Mucosa of stomach (tissue), 1 donor: ENCODE measurements around the gene SH2D3A.

Experiments
- H3K27me3 ChIP-seq: one replicate; pipeline ENCODE4 v1.7.0; 2013; ENCODE audit warnings: mild to moderate bottlenecking, low read length; ENCODE audit not compliant: control insufficient read depth, insufficient read depth
- H3K36me3 ChIP-seq: one replicate; pipeline ENCODE4 v1.7.0; 2013; ENCODE audit warnings: low read length; ENCODE audit not compliant: control insufficient read depth, insufficient read depth
- H3K4me1 ChIP-seq: one replicate; pipeline ENCODE4 v1.7.0; 2013; ENCODE audit warnings: mild to moderate bottlenecking, low read length; ENCODE audit not compliant: control insufficient read depth, insufficient read depth
- H3K4me3 ChIP-seq: one replicate; pipeline ENCODE4 v1.7.0; 2013; ENCODE audit warnings: low read length
- H3K9ac ChIP-seq: one replicate; pipeline ENCODE4 v1.7.0; 2013; ENCODE audit warnings: mild to moderate bottlenecking, low read length, moderate library complexity
- H3K9me3 ChIP-seq: one replicate; pipeline ENCODE4 v1.7.0; 2013; ENCODE audit warnings: mild to moderate bottlenecking, low read length, moderate library complexity; ENCODE audit not compliant: control insufficient read depth
- donor health status: Pancreatic carcinoma.

The SH2D3A gene

DNA sequence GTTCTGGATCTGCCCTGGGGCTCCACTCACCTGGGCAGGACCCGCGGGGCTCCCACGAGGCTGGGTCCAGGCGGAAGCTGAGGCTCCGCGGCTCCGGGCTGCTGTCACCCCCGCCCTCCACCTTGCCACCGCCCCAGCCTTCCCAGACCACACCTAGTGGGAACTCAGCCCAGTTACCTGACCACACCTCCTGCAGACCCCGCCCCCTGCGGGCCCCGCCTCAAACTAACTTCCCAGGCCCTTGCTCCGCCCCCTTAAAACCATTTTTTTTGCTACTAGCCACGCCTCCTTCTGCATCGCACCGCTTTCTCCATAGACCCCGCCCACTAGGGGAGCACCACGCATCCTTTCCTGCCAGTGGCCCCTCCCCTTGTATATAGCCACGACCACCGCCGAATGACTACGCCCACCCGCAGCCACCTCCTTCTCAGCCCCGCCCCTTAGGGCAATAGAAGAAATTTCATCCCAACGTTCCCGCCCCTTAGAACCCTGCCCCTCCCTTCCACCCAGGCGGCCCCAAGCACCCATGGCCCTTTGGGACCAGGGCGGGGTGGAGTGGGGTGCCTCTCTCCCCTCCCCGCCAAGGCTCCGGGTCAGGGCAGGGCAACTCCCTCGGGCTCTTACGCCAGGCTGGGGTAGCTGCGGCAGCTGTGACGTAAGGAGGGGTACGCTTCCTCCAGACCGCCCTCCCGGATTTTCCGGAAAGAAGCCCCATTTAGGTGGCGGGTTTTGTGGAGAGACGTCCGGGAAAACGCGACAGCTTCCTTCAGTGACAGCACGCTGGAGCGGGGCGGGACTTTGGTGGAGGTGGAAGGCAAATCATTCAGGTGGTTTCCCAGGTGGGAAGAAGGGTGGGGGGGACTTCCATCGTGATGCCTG, at the start of gene SH2D3A:
Gene SH2D3A (minus strand): TSS at position 79 of the 879 bp plus-strand sequence. CDS start 3,687 bp downstream, outside the sequence.
- Histone ChIP-seq H3K4me3 (peak within 1 kb of the TSS; percentile 43), H3K9me3 (no peaks in the 10 kb centered on the region), H3K36me3 (no peaks in the 10 kb centered on the region), H3K9ac (peak within 1 kb of the TSS; percentile 78), H3K27me3 (no peaks in the 10 kb centered on the region), H3K4me1 (peaks cover 16% of the 10 kb centered on the region)

DNA sequence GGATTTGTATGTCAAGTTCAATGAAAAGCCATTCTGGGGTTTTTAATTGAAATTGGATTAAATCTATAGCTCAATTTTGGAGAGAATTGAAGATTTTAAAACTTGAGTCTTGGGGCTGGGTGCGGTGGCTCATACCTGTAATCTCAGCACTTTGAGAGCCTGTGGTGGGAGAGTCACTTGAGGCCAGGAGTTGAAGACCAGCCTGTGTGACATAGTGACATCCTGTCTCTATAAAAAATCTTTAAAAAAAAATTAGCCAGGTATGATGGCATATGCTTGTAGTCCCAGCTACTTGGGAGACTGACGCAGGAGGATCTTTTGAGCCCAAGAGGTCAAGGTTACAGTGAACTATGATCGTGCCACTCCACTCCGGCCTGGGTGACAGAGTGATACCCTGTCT, 46.4 kb upstream of the SH2D3A start:
- Histone ChIP-seq H3K4me1 (no peaks in the 10 kb centered on the region), H3K36me3 (no peaks in the 10 kb centered on the region), H3K27me3 (no peaks in the 10 kb centered on the region), H3K9me3 (no peaks in the 10 kb centered on the region), H3K9ac (no peak overlapping the region), H3K4me3 (no peak overlapping the region)

DNA sequence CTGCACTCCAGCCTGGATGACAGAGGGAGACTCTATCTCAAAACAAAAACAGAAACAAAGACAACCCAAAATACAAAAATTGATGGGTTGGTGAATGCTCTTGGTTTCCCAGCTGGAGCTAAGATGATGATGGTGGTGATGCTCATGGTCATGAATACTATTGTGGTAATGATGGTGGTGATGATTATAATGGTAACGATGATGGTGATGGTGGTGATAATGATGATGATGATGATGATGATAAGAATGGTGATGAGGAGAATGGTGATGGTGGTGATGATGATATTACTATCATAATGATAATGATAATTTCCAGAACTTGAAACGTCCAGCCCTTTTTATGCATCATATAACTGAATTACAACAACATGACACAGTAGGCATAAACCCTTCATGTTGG, 45.4 kb upstream of the SH2D3A start:
- Histone ChIP-seq H3K4me1 (no peaks in the 10 kb centered on the region), H3K9me3 (no peaks in the 10 kb centered on the region), H3K36me3 (no peaks in the 10 kb centered on the region), H3K9ac (no peak overlapping the region), H3K27me3 (no peaks in the 10 kb centered on the region), H3K4me3 (no peak overlapping the region)

DNA sequence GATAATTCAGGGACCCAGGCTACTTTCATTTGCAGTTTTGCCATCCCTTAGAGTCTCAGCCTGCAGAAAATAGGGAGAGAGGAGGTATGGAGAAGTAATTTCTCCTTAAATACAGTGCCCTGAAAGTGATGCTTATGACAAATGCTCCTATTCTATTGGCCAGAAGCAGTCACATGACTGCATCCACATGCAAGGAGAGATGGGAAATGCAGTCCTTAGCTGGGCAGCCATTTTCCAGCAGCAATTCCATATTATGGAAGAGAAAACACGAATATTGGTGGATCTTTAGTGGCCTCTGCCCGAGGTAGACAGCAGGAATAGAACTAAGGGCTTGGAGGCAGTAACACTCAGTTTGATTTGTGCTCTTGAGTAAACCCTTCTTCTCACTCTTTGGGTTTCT, 44.7 kb upstream of the SH2D3A start:
- Histone ChIP-seq H3K4me3 (no peak overlapping the region), H3K4me1 (no peaks in the 10 kb centered on the region), H3K36me3 (no peaks in the 10 kb centered on the region), H3K27me3 (no peaks in the 10 kb centered on the region), H3K9me3 (no peaks in the 10 kb centered on the region), H3K9ac (no peak overlapping the region)

DNA sequence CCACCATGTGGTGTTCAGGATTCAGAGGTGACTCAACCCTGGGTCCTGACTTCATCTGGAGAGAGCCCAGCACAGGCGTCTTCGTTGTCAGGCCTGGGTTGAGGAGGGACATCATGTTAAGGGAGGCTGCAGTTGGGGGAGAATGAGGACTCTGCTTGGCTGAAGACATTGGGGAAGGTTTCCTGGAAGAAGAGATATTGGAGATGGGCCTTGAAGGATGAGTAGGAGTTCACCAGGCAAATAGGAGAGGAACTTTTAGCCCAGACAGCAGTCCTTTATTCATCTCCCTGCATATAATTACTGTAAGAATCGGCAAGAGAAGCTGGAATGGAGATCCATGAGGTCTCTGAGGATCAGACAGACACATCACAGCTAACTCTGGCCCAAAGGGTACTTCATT, 44.1 kb upstream of the SH2D3A start:
- no peaks in the 10 kb centered on the region for H3K4me1 ChIP-seq
- H3K4me3 ChIP-seq: no peak overlapping the region
- H3K9me3 ChIP-seq: no peaks in the 10 kb centered on the region
- H3K36me3 ChIP-seq: no peaks in the 10 kb centered on the region
- no peaks in the 10 kb centered on the region for H3K27me3 ChIP-seq
- H3K9ac ChIP-seq: no peak overlapping the region

DNA sequence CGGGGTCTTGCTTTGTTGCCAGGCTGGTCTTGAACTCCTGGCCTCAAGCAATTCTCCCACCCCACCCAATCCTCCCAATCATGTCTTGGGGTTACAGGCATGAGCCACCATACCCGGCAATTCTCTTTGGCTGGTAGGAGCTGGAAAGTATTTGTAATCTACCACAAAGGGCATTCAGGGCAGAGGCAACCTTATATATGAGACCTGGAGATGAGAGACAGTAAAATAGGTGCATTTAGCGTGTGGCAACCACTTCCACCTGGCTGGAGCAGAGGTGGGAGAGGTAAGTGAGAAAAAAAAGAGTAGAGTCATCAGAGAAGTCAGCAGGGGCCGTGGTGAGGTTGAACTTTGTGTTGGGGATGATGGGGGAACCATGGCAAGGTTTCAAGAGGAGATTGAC, 42.0 kb upstream of the SH2D3A start:
- H3K4me1 ChIP-seq: no peaks in the 10 kb centered on the region
- H3K27me3 ChIP-seq: no peaks in the 10 kb centered on the region
- no peaks in the 10 kb centered on the region for H3K9me3 ChIP-seq
- H3K36me3 ChIP-seq: no peaks in the 10 kb centered on the region
- no peak overlapping the region for H3K4me3 ChIP-seq
- H3K9ac ChIP-seq: no peak overlapping the region

DNA sequence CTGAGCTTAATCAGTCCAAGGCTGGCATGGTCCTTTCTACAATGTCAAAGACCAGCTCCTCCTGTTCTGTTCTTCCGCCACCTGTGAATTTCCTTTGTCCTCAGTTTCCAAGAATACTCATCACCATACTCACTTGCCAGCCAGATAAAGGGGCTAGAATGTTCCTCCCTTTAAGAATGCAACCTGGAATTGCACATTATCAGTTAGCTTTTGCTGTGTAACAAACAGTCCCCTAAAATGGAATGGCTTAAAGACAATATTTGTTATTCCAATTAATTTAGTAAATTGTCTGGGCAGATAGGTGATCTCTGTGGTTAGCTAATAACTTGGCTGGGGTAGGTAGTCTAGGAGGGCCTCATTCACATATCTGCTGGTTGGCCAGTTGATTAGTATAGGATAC, 41.3 kb upstream of the SH2D3A start:
- Histone ChIP-seq H3K4me1 (no peaks in the 10 kb centered on the region), H3K27me3 (no peaks in the 10 kb centered on the region), H3K36me3 (no peaks in the 10 kb centered on the region), H3K4me3 (no peak overlapping the region), H3K9me3 (no peaks in the 10 kb centered on the region), H3K9ac (no peak overlapping the region)

DNA sequence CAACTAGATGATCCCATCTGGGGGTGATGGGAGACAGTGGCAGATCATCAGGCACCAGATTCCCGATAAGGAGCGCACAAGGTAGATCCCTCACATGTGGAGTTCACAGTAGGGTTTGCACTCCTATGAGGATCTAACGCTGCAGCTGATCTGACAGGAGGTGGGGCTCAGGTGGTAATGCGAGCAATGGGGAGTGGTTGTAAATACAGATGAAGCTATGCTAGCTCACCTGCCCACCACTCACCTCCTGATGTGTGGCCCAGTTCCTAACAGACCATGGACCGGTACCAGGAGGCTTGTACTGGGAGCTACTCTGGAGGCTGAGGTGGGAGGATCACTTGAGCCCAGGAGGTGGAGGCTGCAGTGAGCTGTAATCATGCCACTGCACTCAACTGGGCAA, 40.1 kb upstream of the SH2D3A start:
- no peaks in the 10 kb centered on the region for H3K4me1 ChIP-seq
- H3K36me3 ChIP-seq: no peaks in the 10 kb centered on the region
- no peak overlapping the region for H3K9ac ChIP-seq
- no peaks in the 10 kb centered on the region for H3K9me3 ChIP-seq
- no peaks in the 10 kb centered on the region for H3K27me3 ChIP-seq
- no peak overlapping the region for H3K4me3 ChIP-seq

DNA sequence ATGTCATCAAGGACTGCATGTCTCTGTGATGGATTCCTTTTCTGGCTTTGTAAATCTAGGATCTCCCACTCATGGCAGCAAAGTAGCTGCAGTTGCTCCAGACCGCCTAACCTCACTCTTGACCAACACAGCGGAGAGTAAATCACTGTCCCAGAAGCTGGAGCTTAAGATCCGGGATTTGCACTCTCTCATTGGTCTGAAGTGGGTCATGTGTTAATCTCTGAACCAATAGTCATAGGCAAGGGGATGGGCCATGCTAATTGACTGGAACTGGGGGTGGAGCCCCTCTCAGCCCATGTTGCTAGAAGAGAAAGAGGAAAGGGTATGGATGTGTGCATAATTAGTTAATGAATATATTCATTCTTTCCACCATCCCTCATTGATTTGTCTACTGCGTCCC, 39.3 kb upstream of the SH2D3A start:
- no peaks in the 10 kb centered on the region for H3K9me3 ChIP-seq
- H3K9ac ChIP-seq: no peak overlapping the region
- H3K27me3 ChIP-seq: no peaks in the 10 kb centered on the region
- H3K36me3 ChIP-seq: no peaks in the 10 kb centered on the region
- peaks cover 3% of the 10 kb centered on the region for H3K4me1 ChIP-seq
- no peak overlapping the region for H3K4me3 ChIP-seq

DNA sequence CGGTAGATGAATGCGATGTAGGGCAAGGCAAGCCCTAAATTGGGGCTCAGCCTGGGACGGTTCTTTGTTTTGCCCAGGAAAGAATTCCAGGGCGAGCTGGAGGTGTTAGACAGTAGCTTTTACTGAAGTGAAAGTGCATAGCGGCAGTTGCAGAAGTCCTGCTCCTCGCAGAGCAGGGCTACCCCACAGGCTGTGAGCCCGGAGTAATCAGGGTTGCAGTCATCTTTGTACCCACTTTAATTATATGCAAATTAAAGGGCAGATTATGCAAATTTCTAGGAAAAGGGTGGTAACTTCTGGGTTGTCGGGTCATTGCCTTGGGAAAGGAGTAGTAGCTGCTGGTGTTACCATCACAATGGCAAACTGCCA, 35.8 kb upstream of the SH2D3A start:
- H3K9me3 ChIP-seq: no peaks in the 10 kb centered on the region
- no peak overlapping the region for H3K9ac ChIP-seq
- H3K4me3 ChIP-seq: no peak overlapping the region
- H3K4me1 ChIP-seq: peaks cover 10% of the 10 kb centered on the region
- H3K27me3 ChIP-seq: no peaks in the 10 kb centered on the region
- no peaks in the 10 kb centered on the region for H3K36me3 ChIP-seq

DNA sequence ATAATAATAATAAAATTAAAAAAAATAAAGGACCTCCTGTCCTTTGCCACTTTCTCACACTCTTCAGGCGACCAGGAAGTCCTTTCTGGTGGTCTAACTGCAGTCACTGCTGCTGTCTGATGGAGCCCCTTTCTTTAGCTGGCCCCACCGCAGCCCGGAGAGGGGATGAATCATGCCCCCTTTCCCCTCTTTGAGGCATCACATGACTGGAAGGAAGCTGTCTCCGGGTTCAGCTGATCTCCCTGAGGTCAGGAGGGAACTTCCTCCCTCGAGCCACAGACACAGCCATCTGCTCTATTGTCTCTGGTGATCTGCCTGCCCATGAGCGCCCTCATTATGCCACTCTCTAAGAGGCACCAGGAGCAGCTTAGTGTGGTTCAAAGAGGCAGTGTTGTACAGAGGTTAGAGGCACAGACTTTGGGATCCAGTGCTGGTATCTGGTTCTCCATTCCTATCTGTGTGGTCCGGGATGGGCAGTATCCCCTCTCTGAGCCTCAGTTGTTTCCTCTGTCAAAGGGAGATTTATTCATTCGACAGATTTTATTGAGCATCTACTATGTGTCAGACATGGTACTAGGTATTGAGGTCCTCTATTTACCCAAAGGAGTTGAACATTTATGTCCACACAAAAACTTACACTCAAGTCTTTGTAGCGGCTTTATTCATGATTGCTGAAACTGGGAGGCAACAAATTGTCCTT, 35.3 kb upstream of the SH2D3A start:
- Histone ChIP-seq H3K4me1 (peaks cover 10% of the 10 kb centered on the region), H3K4me3 (no peak overlapping the region), H3K9me3 (no peaks in the 10 kb centered on the region), H3K27me3 (no peaks in the 10 kb centered on the region), H3K36me3 (no peaks in the 10 kb centered on the region), H3K9ac (no peak overlapping the region)

DNA sequence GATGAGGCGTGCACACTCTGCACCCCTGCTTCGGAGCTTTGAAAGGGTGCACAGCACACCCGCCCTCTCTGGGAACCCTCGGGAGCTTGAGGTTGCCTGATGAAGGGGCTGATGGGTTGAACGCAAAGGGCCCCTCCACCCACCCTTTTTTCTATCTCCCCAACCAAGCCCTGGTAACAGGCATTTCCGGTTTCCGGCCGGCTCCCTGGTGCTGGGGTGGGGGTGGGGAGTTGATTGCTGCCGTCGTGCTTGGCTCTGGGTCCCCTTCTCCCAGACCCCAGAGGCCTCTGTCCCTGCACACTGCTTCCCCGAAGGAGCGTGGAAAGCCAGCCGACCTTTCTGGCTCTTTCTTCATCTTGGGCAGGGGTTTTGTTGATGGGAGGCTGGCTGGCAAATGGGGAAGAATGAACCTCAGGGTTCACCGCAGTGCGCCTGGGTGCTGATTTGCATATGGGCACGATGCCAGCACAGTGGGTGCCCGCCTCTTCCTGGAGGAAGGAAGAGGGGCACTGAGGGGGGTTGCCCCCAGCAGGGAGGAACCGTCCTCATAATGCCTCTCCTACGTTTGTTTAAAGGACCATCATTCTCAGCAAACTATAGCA, 34.4 kb upstream of the SH2D3A start:
- Histone ChIP-seq H3K27me3 (no peaks in the 10 kb centered on the region), H3K4me3 (peak overlapping the region; percentile 8), H3K4me1 (peaks cover 10% of the 10 kb centered on the region), H3K9ac (no peak overlapping the region), H3K36me3 (no peaks in the 10 kb centered on the region), H3K9me3 (no peaks in the 10 kb centered on the region)
